Measurements from ENCODE around the gene MAGI2. TPM values are rescaled to one million over a fixed set of nuclear protein-coding genes. Genes with fewer than 3 reads are reported as not detected.

MAGI2 gene
- total RNA-seq, 1 donor from 2014 or later: 2.5 TPM

DNA sequence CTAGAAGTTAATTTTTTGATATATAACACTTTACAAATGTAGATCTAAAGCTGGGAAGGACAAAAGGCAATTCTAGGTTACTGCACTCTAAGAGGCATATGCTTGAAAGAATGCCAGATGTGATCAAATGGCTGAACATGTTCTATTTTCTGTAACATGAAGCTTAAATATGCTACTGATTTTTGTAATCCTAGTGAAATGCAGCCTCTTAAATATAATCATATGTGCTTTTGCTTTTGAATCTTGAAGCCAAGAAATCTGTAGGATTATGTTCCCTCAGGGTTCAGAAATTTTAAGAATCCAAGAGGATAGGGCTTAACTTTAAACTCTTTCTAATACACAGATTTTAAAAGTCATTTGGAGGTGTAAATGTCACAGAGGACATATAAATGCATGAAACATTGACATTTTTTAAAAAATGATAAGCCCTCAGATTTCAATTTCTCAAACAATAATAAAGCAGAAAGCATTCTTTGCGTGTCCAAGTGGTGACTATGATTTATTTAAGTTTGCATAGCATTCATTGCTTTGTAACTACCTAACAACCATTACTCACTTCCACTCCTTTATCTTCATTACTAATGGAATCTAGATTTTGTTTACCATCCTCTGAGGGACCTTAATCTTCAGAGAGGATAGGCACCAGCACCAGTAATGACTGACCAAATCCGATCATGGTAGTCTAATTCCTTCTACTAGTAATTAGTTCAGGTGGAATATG lies 170.4 kb downstream of the MAGI2 start:
- H3K36me3 ChIP-seq (ENCODE audit: control insufficient read depth, insufficient read depth, low read length): no peaks in the 10 kb centered on the region
- H3K4me3 ChIP-seq (ENCODE audit: low read depth, low read length): no peak overlapping the region
- no peaks in the 10 kb centered on the region for H3K27me3 ChIP-seq (ENCODE audit: control insufficient read depth, insufficient read depth, low read length)
- no peak for TF ChIP-seq CTCF (IDR thresholded peaks at IDR 0.05; ENCODE audit: insufficient read depth, low read length, poor library complexity, severe bottlenecking)
- peak; percentile 16 for DNase-seq (ENCODE audit: low read depth)

GRCh38 chr7:79282070-79282694 lies 171.3 kb downstream of the MAGI2 start:
- H3K4me3 ChIP-seq (ENCODE audit: low read depth, low read length): no peak overlapping the region
- DNase-seq (ENCODE audit: low read depth): no peak
- peak; percentile 46 for TF ChIP-seq CTCF (IDR thresholded peaks at IDR 0.05; ENCODE audit: insufficient read depth, low read length, poor library complexity, severe bottlenecking)
- no peaks in the 10 kb centered on the region for H3K36me3 ChIP-seq (ENCODE audit: control insufficient read depth, insufficient read depth, low read length)
- no peaks in the 10 kb centered on the region for H3K27me3 ChIP-seq (ENCODE audit: control insufficient read depth, insufficient read depth, low read length)

DNA sequence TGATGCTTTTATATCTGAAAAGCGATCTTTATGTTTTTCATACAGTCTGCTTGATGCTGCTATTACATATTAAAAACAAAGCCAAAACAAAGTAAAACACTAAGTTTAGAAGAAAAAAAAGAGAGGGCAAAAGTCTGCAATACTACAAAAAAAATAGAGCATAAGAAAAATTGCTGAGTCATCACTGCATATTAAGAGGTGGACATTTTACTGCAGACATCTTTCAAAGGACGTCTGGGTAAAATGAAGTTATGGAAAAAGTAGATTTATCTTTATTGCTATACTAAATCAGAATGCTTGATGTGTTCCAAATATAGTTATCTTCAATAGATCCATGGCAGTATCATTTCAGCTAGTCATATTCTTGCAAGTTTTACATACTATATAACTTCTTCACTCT lies 172.0 kb downstream of the MAGI2 start:
- TF ChIP-seq CTCF (IDR thresholded peaks at IDR 0.05; ENCODE audit: insufficient read depth, low read length, poor library complexity, severe bottlenecking): no peak
- Histone ChIP-seq H3K36me3 (ENCODE audit: control insufficient read depth, insufficient read depth, low read length) (no peaks in the 10 kb centered on the region), H3K4me3 (ENCODE audit: low read depth, low read length) (no peak overlapping the region), H3K27me3 (ENCODE audit: control insufficient read depth, insufficient read depth, low read length) (no peaks in the 10 kb centered on the region)
- no peak for DNase-seq (ENCODE audit: low read depth)

GRCh38 chr7:79272938-79273337 lies 180.5 kb downstream of the MAGI2 start:
- Histone ChIP-seq H3K27me3 (ENCODE audit: control insufficient read depth, insufficient read depth, low read length) (no peaks in the 10 kb centered on the region), H3K4me3 (ENCODE audit: low read depth, low read length) (no peak overlapping the region), H3K36me3 (ENCODE audit: control insufficient read depth, insufficient read depth, low read length) (no peaks in the 10 kb centered on the region)
- no peak for TF ChIP-seq CTCF (IDR thresholded peaks at IDR 0.05; ENCODE audit: insufficient read depth, low read length, poor library complexity, severe bottlenecking)
- no peak for DNase-seq (ENCODE audit: low read depth)

DNA sequence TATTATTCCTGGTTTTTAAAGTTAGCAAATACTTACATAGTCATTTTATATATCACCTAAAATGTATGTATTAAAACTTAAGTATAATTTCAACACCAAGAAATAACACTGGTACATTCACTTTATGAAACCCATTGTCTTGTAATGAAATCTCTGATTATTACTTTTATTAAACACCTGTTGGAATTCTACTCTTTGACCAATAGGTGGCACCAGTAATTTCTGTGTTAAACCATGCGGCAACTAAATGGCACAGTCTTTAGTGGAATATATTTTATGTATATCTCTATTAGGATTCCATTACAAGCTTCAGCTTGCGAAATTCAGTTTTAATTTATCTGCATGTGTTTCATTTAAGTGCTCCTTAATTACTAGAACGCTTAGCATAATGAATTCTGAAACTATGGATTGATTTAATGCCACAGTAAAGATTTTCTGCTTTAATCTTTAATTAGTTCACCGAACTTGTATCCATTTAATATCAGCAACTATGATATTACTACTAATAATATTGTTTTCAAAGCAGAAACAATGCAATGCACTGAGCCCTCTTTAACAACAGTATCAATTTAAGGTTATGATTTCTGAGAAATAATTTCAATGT lies 181.3 kb downstream of the MAGI2 start:
- peak; percentile 18 for DNase-seq (ENCODE audit: low read depth)

More for the DNA sequence above, 181.3 kb downstream of the MAGI2 start:
- Histone ChIP-seq H3K36me3 (ENCODE audit: control insufficient read depth, insufficient read depth, low read length) (no peaks in the 10 kb centered on the region), H3K27me3 (ENCODE audit: control insufficient read depth, insufficient read depth, low read length) (no peaks in the 10 kb centered on the region), H3K4me3 (ENCODE audit: low read depth, low read length) (no peak overlapping the region)
- TF ChIP-seq CTCF (IDR thresholded peaks at IDR 0.05; ENCODE audit: insufficient read depth, low read length, poor library complexity, severe bottlenecking): peak; percentile 51

All from kidney epithelial cell (primary cell).